Stimulated activated CD4-positive, alpha-beta T cell treated with anti-CD3 and anti-CD28 coated beads, Interleukin-12 subunit alpha, Interleukin-12 subunit beta, amount 100 ng/mL, for 24 hours (primary cell): ENCODE measurements around the gene MZF1.
"Not testable (repeated sequence)": the region's sequence is repeated elsewhere in the genome, so short reads cannot be mapped to it uniquely, and the experiment has no call there.

Experiments used
- DNase-seq, 2 experiments: peaks; one replicate each; pipeline ENCODE4 v3.0.0-alpha.2; 2020; ENCODE audit warnings: low read depth in 2 of 2

The MZF1 gene

GRCh38 chr19:58542641-58543372 is 30.3 kb downstream of the MZF1 start:
- DNase-seq: not testable (repeated sequence)

- DNase-seq: not testable (repeated sequence)
Measured at GRCh38 chr19:58539169-58539559, 34.0 kb downstream of the MZF1 start.

GRCh38 chr19:58538257-58539168 is 34.6 kb downstream of the MZF1 start:
- DNase-seq: no peak

GRCh38 chr19:58536852-58537798 is 36.0 kb downstream of the MZF1 start:
- no peak for DNase-seq

GRCh38 chr19:58535857-58536256 is 37.3 kb downstream of the MZF1 start:
- no peak for DNase-seq

- DNase-seq: no peak
Measured at GRCh38 chr19:58531034-58531840, 41.9 kb downstream of the MZF1 start.

GRCh38 chr19:58529405-58529804 is 43.7 kb downstream of the MZF1 start:
- DNase-seq: no peak

GRCh38 chr19:58522709-58523108 is 50.4 kb downstream of the MZF1 start:
- no peak for DNase-seq

GRCh38 chr19:58521651-58522050 is 51.5 kb downstream of the MZF1 start:
- no peak for DNase-seq

- DNase-seq: no peak
Measured at GRCh38 chr19:58520257-58520599, 52.9 kb downstream of the MZF1 start.

- DNase-seq: peak; percentile 84 to 87
Measured at GRCh38 chr19:58519355-58520256, 53.5 kb downstream of the MZF1 start, which contains the start of gene ZBTB45. ZBTB45 (minus strand) TSS chr19:58519810; CDS start chr19:58517673, 2,137 bp downstream.

- DNase-seq: peak; percentile 26 to 40
Measured at GRCh38 chr19:58519087-58519354, 54.1 kb downstream of the MZF1 start.

- DNase-seq: no peak
Measured at GRCh38 chr19:58518256-58519086, 54.7 kb downstream of the MZF1 start.

GRCh38 chr19:58516964-58517833 is 55.9 kb downstream of the MZF1 start:
- no peak for DNase-seq

- no peak for DNase-seq
Measured at GRCh38 chr19:58516246-58516836, 56.8 kb downstream of the MZF1 start.

- no peak for DNase-seq
Measured at GRCh38 chr19:58515259-58515658, 57.9 kb downstream of the MZF1 start.

GRCh38 chr19:58514564-58515022 is 58.5 kb downstream of the MZF1 start:
- DNase-seq: no peak
